Measurements from ENCODE around the gene PDHA2. TPM values are rescaled to one million over a fixed set of nuclear protein-coding genes. Genes with fewer than 3 reads are reported as not detected.

The PDHA2 gene
- total RNA-seq = not detected in 2 replicates
- long read RNA-seq = 0 reads

GRCh38 chr4:95839891-95840290 lies at the start of gene PDHA2:
PDHA2 (plus strand) TSS chr4:95840093; CDS start chr4:95840151, 58 bp downstream.
- no peak for TF ChIP-seq CTCF (conservative IDR thresholded peaks at IDR 0.05)
- peaks cover 11% of the 10 kb centered on the region for H3K9me3 Mint-ChIP-seq
- H3K4me1 Mint-ChIP-seq = peaks cover 14% of the 10 kb centered on the region
- H3K36me3 Mint-ChIP-seq (ENCODE audit: low read depth) = no peaks in the 10 kb centered on the region
- no peak for DNase-seq (ENCODE audit: low read depth, low spot score)
- no peak within 1 kb of the TSS for H3K27ac Mint-ChIP-seq (ENCODE audit: unreplicated experiment)
- H3K4me3 Mint-ChIP-seq = no peak within 1 kb of the TSS
- no peaks in the 10 kb centered on the region for H3K27me3 Mint-ChIP-seq (ENCODE audit: low read depth)

GRCh38 chr4:95798003-95798402 lies 41.9 kb upstream of the PDHA2 start:
- Mint-ChIP-seq H3K27ac (ENCODE audit: unreplicated experiment) (no peak overlapping the region), H3K4me1 (peaks cover 26% of the 10 kb centered on the region), H3K36me3 (ENCODE audit: low read depth) (peaks cover 4% of the 10 kb centered on the region), H3K27me3 (ENCODE audit: low read depth) (no peaks in the 10 kb centered on the region), H3K4me3 (no peak overlapping the region), H3K9me3 (peaks cover 5% of the 10 kb centered on the region)
- no peak for TF ChIP-seq CTCF (conservative IDR thresholded peaks at IDR 0.05)
- no peak for DNase-seq (ENCODE audit: low read depth, low spot score)

GRCh38 chr4:95798727-95799126 lies 41.2 kb upstream of the PDHA2 start:
- H3K9me3 Mint-ChIP-seq = peaks cover 4% of the 10 kb centered on the region
- no peaks in the 10 kb centered on the region for H3K27me3 Mint-ChIP-seq (ENCODE audit: low read depth)
- peaks cover 4% of the 10 kb centered on the region for H3K36me3 Mint-ChIP-seq (ENCODE audit: low read depth)
- H3K4me1 Mint-ChIP-seq = peaks cover 26% of the 10 kb centered on the region
- H3K27ac Mint-ChIP-seq (ENCODE audit: unreplicated experiment) = no peak overlapping the region
- DNase-seq (ENCODE audit: low read depth, low spot score) = no peak
- TF ChIP-seq CTCF (conservative IDR thresholded peaks at IDR 0.05) = no peak
- H3K4me3 Mint-ChIP-seq = no peak overlapping the region

- H3K36me3 Mint-ChIP-seq (ENCODE audit: low read depth) = no peaks in the 10 kb centered on the region
- DNase-seq (ENCODE audit: low read depth, low spot score) = no peak
Observed at GRCh38 chr4:95821867-95822266, 18.0 kb upstream of the PDHA2 start.

GRCh38 chr4:95825546-95825945 lies 14.3 kb upstream of the PDHA2 start:
- Mint-ChIP-seq H3K36me3 (ENCODE audit: low read depth) (no peaks in the 10 kb centered on the region), H3K27ac (ENCODE audit: unreplicated experiment) (no peak overlapping the region), H3K4me3 (no peak overlapping the region), H3K9me3 (peaks cover 3% of the 10 kb centered on the region), H3K27me3 (ENCODE audit: low read depth) (no peaks in the 10 kb centered on the region), H3K4me1 (peaks cover 8% of the 10 kb centered on the region)
- no peak for DNase-seq (ENCODE audit: low read depth, low spot score)
- TF ChIP-seq CTCF (conservative IDR thresholded peaks at IDR 0.05) = no peak

More at GRCh38 chr4:95821867-95822266, 18.0 kb upstream of the PDHA2 start:
- H3K4me1 Mint-ChIP-seq = no peaks in the 10 kb centered on the region
- H3K4me3 Mint-ChIP-seq = no peak overlapping the region
- H3K9me3 Mint-ChIP-seq = no peaks in the 10 kb centered on the region
- TF ChIP-seq CTCF (conservative IDR thresholded peaks at IDR 0.05) = no peak
- no peaks in the 10 kb centered on the region for H3K27me3 Mint-ChIP-seq (ENCODE audit: low read depth)
- no peak overlapping the region for H3K27ac Mint-ChIP-seq (ENCODE audit: unreplicated experiment)

GRCh38 chr4:95830651-95831050 lies 9.2 kb upstream of the PDHA2 start:
- Mint-ChIP-seq H3K4me3 (no peak overlapping the region), H3K36me3 (ENCODE audit: low read depth) (no peaks in the 10 kb centered on the region), H3K27me3 (ENCODE audit: low read depth) (no peaks in the 10 kb centered on the region), H3K9me3 (peaks cover 6% of the 10 kb centered on the region), H3K4me1 (peaks cover 15% of the 10 kb centered on the region), H3K27ac (ENCODE audit: unreplicated experiment) (no peak overlapping the region)
- TF ChIP-seq CTCF (conservative IDR thresholded peaks at IDR 0.05) = no peak
- DNase-seq (ENCODE audit: low read depth, low spot score) = no peak

Data from neural crest cell (in vitro differentiated cells).